Ishikawa (cell line): ENCODE measurements around the gene PIBF1.
A peak's percentile ranks its signal among the peaks of the same experiment; 100 is the strongest.

Experiments
- CEBPB ChIP-seq: IDR thresholded peaks from 2 replicates; pipeline ENCODE4 v1.6.1; 2012
- CREB1 ChIP-seq: IDR thresholded peaks from 2 replicates; pipeline ENCODE4 v1.6.1; 2012; ENCODE audit warnings: low read depth
- EGR1 ChIP-seq: IDR thresholded peaks from 2 replicates; pipeline ENCODE4 v1.6.1; 2012
- EP300 ChIP-seq: IDR thresholded peaks from 2 replicates; pipeline ENCODE4 v1.6.1; 2012; ENCODE audit warnings: borderline replicate concordance
- NFIC ChIP-seq: IDR thresholded peaks from 2 replicates; pipeline ENCODE4 v1.6.1; 2012
- RAD21 ChIP-seq: IDR thresholded peaks from 2 replicates; pipeline ENCODE4 v1.6.1; 2012; ENCODE audit warnings: low read depth
- TAF1 ChIP-seq: IDR thresholded peaks from 2 replicates; pipeline ENCODE4 v1.6.1; 2012; ENCODE audit warnings: low read depth, mild to moderate bottlenecking
- TCF12 ChIP-seq: IDR thresholded peaks from 2 replicates; pipeline ENCODE4 v1.6.1; 2012; ENCODE audit warnings: low read depth
- TEAD4 ChIP-seq: IDR thresholded peaks from 2 replicates; pipeline ENCODE4 v1.6.1; 2012
- YY1 ChIP-seq: IDR thresholded peaks from 2 replicates; pipeline ENCODE4 v1.6.1; 2012; ENCODE audit warnings: low read depth
- ZBTB7A ChIP-seq: IDR thresholded peaks from 2 replicates; pipeline ENCODE4 v1.6.1; 2012; ENCODE audit warnings: low read depth
- TF ChIP-seq, protein P1 (sequence below): IDR thresholded peaks from 2 replicates; pipeline ENCODE4 v1.6.1; 2012; ENCODE audit warnings: low read depth, mild to moderate bottlenecking
- TF ChIP-seq, protein P2 (sequence below): IDR thresholded peaks from 2 replicates; pipeline ENCODE4 v1.6.1; 2012
- TF ChIP-seq, protein P3 (sequence below): IDR thresholded peaks from 2 replicates; pipeline ENCODE4 v1.6.1; 2012

Gene PIBF1

DNA sequence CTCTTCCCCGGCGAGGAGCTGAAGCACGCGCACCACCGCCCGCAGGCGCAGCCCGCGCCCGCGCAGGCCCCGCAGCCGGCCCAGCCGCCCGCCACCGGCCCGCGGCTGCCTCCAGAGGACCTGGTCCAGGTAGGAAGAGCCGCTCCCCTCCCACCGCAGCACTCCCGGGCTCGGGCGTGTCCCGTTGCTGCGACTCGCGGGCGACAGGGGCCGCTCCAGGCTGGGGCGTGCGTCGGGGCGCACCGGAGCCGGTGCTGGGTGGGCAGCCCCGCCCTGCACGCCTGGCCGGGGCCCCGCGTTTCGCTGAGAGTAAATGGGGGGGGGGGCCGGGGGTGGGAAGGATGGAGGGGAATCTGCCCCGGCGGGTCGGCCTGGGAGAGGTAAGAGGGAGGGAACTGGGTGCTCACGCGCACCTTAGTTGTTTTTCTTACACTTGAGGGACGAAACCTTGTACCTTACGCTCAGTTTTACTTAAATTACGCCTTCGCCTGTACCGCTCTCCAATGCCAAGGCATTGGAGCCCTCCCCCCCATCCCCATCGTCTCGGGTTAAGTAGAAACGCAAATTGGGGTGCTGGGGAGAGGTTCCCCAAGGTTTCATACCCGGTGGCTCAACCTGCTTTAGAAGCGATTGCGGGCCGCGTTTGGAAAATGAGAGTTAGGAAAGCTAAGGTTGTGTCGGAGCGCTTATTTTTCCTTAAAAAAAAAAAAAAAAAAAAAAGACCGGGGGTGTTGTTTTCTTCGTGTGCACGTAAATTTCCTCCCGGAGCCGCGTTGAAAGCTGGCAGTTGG, 277.7 kb downstream of the PIBF1 start:
- TF ChIP-seq, protein P1, sequence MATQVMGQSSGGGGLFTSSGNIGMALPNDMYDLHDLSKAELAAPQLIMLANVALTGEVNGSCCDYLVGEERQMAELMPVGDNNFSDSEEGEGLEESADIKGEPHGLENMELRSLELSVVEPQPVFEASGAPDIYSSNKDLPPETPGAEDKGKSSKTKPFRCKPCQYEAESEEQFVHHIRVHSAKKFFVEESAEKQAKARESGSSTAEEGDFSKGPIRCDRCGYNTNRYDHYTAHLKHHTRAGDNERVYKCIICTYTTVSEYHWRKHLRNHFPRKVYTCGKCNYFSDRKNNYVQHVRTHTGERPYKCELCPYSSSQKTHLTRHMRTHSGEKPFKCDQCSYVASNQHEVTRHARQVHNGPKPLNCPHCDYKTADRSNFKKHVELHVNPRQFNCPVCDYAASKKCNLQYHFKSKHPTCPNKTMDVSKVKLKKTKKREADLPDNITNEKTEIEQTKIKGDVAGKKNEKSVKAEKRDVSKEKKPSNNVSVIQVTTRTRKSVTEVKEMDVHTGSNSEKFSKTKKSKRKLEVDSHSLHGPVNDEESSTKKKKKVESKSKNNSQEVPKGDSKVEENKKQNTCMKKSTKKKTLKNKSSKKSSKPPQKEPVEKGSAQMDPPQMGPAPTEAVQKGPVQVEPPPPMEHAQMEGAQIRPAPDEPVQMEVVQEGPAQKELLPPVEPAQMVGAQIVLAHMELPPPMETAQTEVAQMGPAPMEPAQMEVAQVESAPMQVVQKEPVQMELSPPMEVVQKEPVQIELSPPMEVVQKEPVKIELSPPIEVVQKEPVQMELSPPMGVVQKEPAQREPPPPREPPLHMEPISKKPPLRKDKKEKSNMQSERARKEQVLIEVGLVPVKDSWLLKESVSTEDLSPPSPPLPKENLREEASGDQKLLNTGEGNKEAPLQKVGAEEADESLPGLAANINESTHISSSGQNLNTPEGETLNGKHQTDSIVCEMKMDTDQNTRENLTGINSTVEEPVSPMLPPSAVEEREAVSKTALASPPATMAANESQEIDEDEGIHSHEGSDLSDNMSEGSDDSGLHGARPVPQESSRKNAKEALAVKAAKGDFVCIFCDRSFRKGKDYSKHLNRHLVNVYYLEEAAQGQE = no peak
- peak; percentile 33; the same call in 1 of the 2 replicates for TF ChIP-seq RAD21

DNA sequence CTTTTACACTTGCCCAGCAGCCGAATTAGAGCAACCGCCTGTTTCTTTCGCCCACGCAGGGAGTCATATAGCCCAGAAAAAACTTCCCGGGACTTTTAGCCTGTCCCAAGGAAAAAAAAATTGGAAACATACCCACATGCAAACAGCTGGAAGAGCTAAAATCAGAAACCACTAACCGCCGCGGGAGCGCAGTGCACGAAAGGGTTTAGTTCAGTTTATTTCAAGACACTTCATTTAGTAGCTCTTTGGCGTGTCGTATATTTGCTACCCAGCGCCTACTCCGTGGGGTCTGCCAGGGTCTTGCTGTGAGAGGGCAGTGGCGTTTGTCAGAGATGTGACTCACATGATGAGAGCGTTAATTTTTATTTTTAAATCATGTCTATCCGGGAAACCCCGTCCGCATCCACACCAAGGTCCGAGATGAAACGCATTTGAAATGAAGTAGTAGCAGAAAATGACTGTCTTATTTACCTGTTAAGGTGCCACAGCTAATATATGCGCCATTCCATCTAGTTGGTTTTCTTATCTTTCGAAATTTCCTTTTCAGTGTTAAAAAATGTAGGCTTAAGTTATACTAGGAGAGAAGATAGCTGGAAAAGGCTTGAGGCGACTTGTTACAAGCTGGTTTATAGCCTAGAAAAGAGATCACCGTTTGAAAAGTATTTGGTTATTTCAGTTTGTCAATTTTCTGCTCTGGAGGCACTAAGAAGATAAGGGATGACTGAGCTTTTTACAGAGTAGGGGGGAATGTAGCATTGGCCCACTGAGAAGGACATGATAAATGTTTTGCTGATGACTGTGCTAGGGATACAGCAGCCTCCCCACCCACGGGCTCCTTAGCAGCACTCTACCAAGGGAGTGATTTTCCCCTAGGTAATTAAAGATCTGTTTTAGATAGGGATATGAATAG, 278.6 kb downstream of the PIBF1 start:
- peak; percentile 75 for TF ChIP-seq EGR1
- TF ChIP-seq ZBTB7A = no peak
- no peak for TF ChIP-seq EP300

DNA sequence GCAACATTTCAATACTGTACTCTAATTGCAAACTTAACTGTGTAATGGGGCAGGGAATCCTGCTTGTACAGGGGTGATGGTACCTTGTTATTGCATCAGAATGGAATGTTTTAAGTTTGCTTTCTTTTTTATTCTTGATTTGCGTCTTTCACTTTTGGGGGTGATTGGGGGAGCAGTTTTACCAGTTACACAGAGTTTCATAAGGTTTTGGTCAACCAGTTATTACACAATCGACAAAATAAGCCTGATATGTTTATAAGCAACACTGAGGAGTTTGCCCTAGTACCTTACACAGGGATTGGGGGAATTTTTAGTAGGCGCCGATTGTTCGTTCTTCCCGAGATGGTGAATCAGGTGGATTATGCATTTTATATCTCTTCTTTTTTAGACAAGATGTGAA, 279.5 kb downstream of the PIBF1 start:
- TF ChIP-seq CEBPB (peak; percentile 56; the same call in 1 of the 2 replicates), YY1 (no peak), NFIC (0 out of 2 replicates have a peak, but pooled peaks have one; percentile 19)

DNA sequence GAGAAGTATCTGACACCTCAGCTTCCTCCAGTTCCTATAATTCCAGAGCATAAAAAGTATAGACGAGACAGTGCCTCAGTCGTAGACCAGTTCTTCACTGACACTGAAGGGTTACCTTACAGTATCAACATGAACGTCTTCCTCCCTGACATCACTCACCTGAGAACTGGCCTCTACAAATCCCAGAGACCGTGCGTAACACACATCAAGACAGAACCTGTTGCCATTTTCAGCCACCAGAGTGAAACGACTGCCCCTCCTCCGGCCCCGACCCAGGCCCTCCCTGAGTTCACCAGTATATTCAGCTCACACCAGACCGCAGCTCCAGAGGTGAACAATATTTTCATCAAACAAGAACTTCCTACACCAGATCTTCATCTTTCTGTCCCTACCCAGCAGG, 279.9 kb downstream of the PIBF1 start:
- TF ChIP-seq ZBTB7A (no peak), YY1 (no peak)
- TF ChIP-seq, protein P2, sequence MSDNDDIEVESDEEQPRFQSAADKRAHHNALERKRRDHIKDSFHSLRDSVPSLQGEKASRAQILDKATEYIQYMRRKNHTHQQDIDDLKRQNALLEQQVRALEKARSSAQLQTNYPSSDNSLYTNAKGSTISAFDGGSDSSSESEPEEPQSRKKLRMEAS = no peak

DNA sequence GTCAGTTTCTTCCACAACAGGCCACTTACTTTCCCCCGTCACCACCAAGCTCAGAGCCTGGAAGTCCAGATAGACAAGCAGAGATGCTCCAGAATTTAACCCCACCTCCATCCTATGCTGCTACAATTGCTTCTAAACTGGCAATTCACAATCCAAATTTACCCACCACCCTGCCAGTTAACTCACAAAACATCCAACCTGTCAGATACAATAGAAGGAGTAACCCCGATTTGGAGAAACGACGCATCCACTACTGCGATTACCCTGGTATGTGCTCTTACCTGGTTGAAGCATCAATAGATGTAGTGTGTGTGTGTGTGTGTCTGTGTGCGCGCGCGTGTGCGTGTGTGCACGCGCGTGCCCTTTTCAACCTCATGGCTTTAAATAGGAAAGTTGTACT, 280.5 kb downstream of the PIBF1 start:
- no peak for TF ChIP-seq EP300
- no peak for TF ChIP-seq TCF12
- TF ChIP-seq, protein P1 = no peak
- TF ChIP-seq YY1 = no peak
- TF ChIP-seq, protein P3, sequence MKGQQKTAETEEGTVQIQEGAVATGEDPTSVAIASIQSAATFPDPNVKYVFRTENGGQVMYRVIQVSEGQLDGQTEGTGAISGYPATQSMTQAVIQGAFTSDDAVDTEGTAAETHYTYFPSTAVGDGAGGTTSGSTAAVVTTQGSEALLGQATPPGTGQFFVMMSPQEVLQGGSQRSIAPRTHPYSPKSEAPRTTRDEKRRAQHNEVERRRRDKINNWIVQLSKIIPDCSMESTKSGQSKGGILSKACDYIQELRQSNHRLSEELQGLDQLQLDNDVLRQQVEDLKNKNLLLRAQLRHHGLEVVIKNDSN = no peak
- no peak for TF ChIP-seq TEAD4
- TF ChIP-seq, protein P2 = no peak
- TF ChIP-seq TAF1 = no peak
- no peak for TF ChIP-seq CEBPB

DNA sequence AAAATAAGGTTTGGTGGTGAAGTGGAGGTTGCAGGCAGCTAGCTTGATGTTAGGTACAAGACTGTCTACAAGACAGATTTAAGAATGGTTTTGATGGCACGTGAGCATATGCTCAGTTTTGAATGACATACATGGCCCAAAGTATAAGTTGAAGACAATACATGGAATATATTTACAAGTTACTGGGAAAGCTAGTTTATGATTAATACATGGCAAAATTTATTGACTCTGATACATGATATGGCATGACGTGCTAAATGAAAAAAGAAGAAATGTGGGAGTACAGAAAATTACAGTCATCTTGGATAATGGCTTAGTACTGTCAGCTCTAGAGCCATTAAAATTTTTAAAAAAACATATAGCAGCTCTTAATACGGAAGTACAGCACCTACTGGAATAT, 281.2 kb downstream of the PIBF1 start:
- no peak for TF ChIP-seq RAD21
- TF ChIP-seq, protein P3 = no peak
- no peak for TF ChIP-seq TAF1
- TF ChIP-seq ZBTB7A = no peak
- no peak for TF ChIP-seq CEBPB
- TF ChIP-seq EP300 = no peak
- no peak for TF ChIP-seq YY1
- TF ChIP-seq CREB1 = no peak
- TF ChIP-seq, protein P1 = no peak
